Measurements from ENCODE around the gene GSTO2.

DNA sequence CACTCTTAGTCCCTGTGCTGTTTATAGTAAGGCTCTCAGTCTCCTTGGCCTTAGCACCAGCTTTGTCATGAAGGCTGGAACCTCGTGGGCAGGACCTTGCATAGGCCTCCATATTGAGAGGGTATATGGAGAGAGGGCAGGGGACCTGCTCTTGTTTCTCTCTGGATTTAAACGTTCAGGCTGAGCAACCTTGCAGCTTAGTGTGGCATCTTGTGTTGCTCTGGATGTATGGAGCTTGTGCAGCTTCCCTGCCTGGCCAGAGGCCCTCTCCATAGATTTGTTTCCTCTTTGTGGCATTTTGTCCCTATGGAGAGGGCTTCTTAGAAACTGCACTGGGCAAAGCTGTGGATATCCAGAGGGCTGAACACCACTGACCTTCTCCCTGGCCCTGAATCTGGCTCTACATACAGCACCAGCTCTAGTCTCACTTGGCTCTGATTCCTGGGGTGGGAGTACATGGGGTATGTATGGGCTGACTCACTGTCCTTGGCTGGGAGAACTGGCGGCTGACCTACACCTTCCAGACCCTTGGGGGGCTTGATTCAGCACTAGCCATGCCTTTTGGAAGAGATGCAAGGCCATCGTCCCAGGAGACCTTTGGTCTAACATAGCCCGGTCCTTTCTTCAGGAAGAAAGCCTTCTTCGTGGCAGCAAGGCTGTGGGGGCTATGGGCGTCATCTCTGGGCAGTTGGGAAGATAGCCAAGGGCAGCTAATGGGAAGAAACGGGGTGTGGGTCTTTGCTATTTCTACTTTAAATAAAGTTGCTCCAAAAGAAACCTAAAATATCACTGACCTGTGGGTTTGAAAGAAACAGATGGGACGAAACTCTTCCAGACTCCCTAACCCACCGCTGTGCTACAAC is 38.8 kb downstream of the GSTO2 start:
- TF ChIP-seq, protein P1, sequence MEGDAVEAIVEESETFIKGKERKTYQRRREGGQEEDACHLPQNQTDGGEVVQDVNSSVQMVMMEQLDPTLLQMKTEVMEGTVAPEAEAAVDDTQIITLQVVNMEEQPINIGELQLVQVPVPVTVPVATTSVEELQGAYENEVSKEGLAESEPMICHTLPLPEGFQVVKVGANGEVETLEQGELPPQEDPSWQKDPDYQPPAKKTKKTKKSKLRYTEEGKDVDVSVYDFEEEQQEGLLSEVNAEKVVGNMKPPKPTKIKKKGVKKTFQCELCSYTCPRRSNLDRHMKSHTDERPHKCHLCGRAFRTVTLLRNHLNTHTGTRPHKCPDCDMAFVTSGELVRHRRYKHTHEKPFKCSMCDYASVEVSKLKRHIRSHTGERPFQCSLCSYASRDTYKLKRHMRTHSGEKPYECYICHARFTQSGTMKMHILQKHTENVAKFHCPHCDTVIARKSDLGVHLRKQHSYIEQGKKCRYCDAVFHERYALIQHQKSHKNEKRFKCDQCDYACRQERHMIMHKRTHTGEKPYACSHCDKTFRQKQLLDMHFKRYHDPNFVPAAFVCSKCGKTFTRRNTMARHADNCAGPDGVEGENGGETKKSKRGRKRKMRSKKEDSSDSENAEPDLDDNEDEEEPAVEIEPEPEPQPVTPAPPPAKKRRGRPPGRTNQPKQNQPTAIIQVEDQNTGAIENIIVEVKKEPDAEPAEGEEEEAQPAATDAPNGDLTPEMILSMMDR (conservative IDR thresholded peaks at IDR 0.05; ENCODE audit: low read depth, low read length) = no peak
- TF ChIP-seq POLR2A (IDR thresholded peaks at IDR 0.05; ENCODE audit: low read depth, low read length) (no peak), MAFK (IDR thresholded peaks at IDR 0.05; ENCODE audit: low read depth, low read length) (no peak), RAD21 (IDR thresholded peaks at IDR 0.05; ENCODE audit: low read length) (no peak), MAZ (IDR thresholded peaks at IDR 0.05; ENCODE audit: borderline replicate concordance, low read depth, low read length) (no peak), MXI1 (IDR thresholded peaks at IDR 0.05; ENCODE audit: borderline replicate concordance, low read depth, low read length) (no peak), SMC3 (IDR thresholded peaks at IDR 0.05; ENCODE audit: low read depth, low read length) (no peak)
- TF ChIP-seq, protein P2, sequence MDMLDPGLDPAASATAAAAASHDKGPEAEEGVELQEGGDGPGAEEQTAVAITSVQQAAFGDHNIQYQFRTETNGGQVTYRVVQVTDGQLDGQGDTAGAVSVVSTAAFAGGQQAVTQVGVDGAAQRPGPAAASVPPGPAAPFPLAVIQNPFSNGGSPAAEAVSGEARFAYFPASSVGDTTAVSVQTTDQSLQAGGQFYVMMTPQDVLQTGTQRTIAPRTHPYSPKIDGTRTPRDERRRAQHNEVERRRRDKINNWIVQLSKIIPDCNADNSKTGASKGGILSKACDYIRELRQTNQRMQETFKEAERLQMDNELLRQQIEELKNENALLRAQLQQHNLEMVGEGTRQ (IDR thresholded peaks at IDR 0.05; ENCODE audit: low read depth, low read length) = no peak
- TF ChIP-seq, protein P3, sequence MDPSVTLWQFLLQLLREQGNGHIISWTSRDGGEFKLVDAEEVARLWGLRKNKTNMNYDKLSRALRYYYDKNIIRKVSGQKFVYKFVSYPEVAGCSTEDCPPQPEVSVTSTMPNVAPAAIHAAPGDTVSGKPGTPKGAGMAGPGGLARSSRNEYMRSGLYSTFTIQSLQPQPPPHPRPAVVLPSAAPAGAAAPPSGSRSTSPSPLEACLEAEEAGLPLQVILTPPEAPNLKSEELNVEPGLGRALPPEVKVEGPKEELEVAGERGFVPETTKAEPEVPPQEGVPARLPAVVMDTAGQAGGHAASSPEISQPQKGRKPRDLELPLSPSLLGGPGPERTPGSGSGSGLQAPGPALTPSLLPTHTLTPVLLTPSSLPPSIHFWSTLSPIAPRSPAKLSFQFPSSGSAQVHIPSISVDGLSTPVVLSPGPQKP (IDR thresholded peaks at IDR 0.05; ENCODE audit: borderline replicate concordance, low read depth, low read length) = no peak

Data from IMR-90 (cell line).